ENCODE measurements around the gene MTMR4.
A peak's percentile ranks its signal among the peaks of the same experiment; 100 is the strongest.
"Not testable (repeated sequence)": the region's sequence is repeated elsewhere in the genome, so short reads cannot be mapped to it uniquely, and the experiment has no call there.

MTMR4 gene

GRCh38 chr17:58491510-58492045 lies 22.9 kb downstream of the MTMR4 start:
- no peak for DNase-seq

DNA sequence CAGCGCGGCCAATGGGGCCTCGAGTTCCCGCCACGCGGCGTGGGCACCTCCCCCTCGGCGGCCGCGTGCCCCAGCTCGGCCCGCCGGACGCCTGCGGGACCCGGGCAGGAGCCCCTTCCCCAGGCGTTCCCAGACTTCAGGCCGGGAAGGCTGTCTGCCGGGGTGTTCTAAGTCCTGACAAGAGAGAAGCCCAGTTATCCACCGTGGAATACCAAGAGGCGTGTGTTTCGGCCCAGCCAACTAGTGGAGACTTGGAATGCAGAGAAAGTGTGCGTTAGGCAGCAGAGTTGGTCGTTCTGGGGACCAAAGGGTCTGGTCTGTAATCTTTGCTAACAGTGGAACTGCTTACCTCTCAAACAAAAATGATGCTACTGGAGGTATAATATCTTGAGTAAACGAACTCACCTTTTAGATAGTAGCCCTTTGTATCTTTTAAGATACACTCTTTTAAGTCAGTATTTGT lies 26.0 kb downstream of the MTMR4 start:
- no peak for DNase-seq

DNA sequence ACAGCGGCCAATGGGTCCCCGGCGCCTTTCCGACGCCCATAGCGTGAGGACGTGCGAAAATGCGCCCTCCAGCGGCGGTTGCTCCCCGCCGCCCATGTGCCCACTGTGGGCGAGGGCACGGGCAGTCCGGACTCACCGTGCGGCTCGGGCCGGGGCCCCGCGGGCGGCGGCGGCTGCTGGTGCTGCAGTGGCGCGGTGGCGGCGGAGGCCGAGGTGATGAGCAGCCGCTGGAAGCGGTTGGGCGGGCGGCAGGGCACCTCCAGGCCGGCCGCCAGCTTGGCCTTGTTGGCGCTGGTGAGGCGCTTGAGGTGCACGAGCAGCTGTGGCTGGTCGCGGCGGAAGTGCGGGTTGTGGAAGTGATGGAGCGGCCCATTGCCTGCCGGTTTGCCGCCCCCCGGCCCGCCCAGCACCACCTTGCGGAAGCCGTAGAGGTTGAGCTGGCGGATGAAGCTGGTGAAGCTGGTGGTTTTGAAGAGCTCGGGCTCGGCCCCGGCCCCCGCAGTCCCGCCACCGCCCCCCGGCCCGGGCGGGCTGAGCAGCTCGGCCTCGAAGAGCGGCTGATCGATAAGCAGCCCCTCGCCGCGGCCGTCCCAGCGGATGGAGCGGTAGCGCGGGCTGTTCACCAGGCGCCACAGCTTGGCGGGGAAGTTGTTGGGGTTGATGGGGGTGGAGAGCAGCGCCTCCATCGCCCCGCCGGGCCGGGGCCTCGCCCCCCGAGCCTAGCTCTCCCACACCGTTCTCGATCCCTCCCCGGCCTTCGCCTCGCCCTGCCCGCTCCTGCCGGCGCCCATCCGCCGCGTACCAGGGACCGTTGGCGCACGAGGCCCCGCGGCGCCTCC lies 26.6 kb downstream of the MTMR4 start, which contains the start of gene HSF5:
HSF5 (minus strand) TSS at position 820 of the 839 bp plus-strand sequence; CDS start at position 686, 134 bp downstream.
- peak; percentile 70 for DNase-seq

DNA sequence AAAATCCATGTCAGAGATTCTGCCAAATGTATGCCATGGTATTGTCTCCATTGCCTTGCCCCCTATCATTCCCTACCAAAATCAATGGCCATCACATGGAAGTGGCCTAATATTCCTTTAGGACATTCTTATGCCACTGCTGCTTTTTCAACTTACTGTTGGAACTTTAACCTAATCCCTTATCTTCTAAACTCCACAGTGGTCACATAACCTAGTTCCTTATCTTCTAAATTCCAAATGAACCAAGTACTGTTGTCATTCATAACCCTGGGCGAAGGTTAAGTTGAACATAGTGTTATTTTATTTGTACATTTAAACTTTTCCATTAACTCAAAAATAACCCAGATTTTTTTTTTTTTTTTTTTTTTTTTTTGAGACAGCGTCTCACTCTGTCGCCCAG lies 29.8 kb downstream of the MTMR4 start:
- no peak for DNase-seq

GRCh38 chr17:58481798-58482197 lies 32.6 kb downstream of the MTMR4 start:
- not testable (repeated sequence) for DNase-seq

GRCh38 chr17:58480090-58480489 lies 34.3 kb downstream of the MTMR4 start:
- DNase-seq, result no peak

DNA sequence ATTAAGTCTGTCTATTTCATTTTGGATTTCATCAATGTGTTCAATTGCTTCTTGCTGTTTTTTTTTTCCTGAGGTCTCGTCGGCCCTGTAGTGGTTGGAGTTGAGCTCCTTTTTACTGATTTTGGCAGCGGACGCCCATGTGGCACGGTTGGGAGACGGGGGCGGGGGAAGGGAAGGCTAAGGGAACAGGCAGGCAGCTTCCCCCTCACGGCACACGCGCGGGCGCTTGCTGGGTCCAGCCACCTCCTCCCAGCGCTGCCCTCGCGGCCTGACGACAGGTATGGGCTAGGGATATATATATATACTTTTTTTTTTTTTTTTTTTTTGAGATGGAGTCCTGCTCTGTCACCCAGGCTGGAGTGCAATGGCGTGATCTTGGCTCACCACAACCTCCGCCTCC lies 37.6 kb downstream of the MTMR4 start:
- no peak for DNase-seq

DNA sequence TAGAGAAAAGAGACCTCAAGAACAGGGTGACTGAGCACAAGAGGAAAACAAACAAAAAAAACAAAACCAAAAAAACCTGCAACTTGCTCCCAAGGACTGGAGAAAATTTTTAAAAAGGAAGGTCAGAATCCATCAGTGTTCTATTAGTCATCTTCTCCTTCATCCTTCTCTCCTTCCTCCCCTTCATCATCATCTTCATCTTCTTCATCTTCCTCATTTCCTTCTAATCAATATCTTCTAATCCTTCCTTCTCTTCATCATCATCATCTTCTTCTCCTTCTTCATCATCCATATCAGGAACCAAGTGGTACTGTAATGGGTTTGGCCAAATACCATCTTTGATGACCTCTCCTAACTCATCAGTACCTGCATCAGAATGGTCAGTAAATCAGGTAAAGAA lies 38.5 kb downstream of the MTMR4 start:
- no peak for DNase-seq

GRCh38 chr17:58470356-58470755 lies 44.1 kb downstream of the MTMR4 start:
- no peak for DNase-seq

- no peak for DNase-seq
These were observed 45.5 kb downstream of the MTMR4 start for GRCh38 chr17:58468944-58469343.

- DNase-seq, result no peak
These were observed 58.9 kb downstream of the MTMR4 start for GRCh38 chr17:58455491-58455890.

- no peak for DNase-seq
These were observed 61.7 kb downstream of the MTMR4 start for GRCh38 chr17:58452738-58453137.

DNA sequence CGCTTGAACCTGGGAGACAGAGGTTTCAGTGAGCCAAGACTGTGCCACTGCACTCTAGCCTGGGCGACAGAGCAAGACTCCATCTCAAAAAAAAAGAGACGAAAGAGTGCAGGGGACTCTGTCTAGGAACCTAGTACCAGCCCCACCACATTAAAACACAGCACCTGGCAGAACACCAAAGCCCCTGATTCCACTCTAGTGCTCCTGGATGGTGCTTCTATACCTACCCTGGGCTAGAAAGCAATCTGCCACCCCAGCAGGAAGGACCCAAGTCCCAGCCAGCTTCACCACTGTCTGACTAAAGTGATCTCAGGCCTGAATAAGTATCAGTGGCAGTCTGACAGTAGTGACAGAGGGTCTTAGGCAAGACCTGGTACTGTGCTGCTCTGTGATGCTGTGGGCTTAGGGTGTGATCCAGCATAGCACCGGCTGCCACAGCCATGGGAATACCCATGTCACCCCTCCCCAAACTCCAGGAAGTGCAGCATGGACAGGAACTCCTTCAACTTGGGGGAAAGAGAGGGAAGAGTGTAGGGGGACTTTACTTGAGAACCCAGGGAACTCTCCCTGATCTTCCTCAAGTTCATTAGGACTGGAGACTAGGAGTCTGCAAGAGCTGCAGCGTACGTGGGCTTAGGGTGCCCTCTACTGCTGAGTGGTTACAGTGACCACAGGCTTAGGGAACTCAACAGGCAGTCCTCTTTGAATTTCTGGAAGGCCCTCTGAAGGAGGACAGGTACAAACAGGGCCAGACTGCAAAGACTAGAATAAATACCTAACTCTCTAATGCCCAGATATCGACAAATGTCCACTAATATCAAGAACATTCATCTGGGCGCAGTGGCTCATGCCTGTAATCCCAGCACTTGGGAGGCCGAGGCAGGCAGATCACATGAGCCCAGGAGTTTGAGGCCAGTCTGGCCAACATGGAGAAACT lies 67.1 kb downstream of the MTMR4 start:
- DNase-seq, result peak; percentile 70

GRCh38 chr17:58446086-58446485 lies 68.4 kb downstream of the MTMR4 start:
- DNase-seq, result no peak
